SK-N-SH (cell line): Measurements from ENCODE around the gene ARL9. TPM values are rescaled to one million over a fixed set of nuclear protein-coding genes. Genes with fewer than 3 reads are reported as not detected.

ENCODE experiments used
- CTCF ChIA-PET: fragments of 300-600, 350-600 bp; formaldehyde crosslinking; extraction: SDS; loops from one replicate; lab custom pipeline; 2021; lab: Yijun Ruan, JAX
- POLR2A ChIA-PET: fragments of 350-600 bp; sonication (Branson Sonifier 250); formaldehyde crosslinking; extraction: SDS; loops from one replicate; lab custom pipeline; 2020; ENCODE audit warnings: antibody characterized with exemption, inconsistent platforms; lab: Yijun Ruan, JAX
- DNase-seq: peaks from one replicate; pipeline ENCODE4 v3.0.0; 2012
- H2AFZ ChIP-seq: fragments of 200-600 bp; sonication (generic); 2 replicates; pipeline ENCODE4 v1.8.1; 2016; ENCODE audit warnings: antibody characterized with exemption, mild to moderate bottlenecking, low read depth
- H3F3A ChIP-seq: fragments of 200-600 bp; sonication (generic); replicated peaks from 2 replicates; pipeline ENCODE3; 2016; ENCODE audit warnings: antibody characterized with exemption, mild to moderate bottlenecking; ENCODE audit not compliant: insufficient read depth
- H3K27ac ChIP-seq, 2 experiments: fragments of 200-500 bp in 1 of 2; fragments of 200-600 bp in 1 of 2; sonication (Bioruptor generic) in 1 of 2; sonication (generic), shearing (Covaris generic) in 1 of 2; 2 replicates each; pipeline versions ENCODE4 v1.5.1 to v1.6.1; 2014 to 2016; ENCODE audit warnings: low read depth in 2 of 2, inconsistent platforms in 1 of 2, low read length in 1 of 2, mild to moderate bottlenecking in 1 of 2, mixed read lengths in 1 of 2
- H3K27me3 ChIP-seq: fragments of 200-600 bp; sonication (generic), shearing (Covaris generic); 2 replicates; pipeline ENCODE4 v1.6.1; 2016; ENCODE audit warnings: mixed run types; ENCODE audit not compliant: insufficient read depth
- H3K36me3 ChIP-seq, 2 experiments: fragments of 200-500 bp in 1 of 2; fragments of 200-600 bp in 1 of 2; sonication (Bioruptor generic) in 1 of 2; sonication (generic) in 1 of 2; replicated peaks in 1 of 2; 2 replicates each; pipeline versions ENCODE3 to v1.5.1; 2014 to 2016; ENCODE audit warnings: low read length in 1 of 2, mild to moderate bottlenecking in 1 of 2; ENCODE audit not compliant: insufficient read depth in 2 of 2, control insufficient read depth in 1 of 2
- H3K4me1 ChIP-seq, 2 experiments: fragments of 200-500 bp in 1 of 2; fragments of 200-600 bp in 1 of 2; sonication (Bioruptor generic) in 1 of 2; sonication (generic), shearing (Covaris generic) in 1 of 2; 2 replicates each; pipeline versions ENCODE4 v1.5.1 to v1.6.1; 2014 to 2016; ENCODE audit warnings: low read depth in 1 of 2, low read length in 1 of 2, mixed run types in 1 of 2; ENCODE audit not compliant: insufficient read depth in 2 of 2, control insufficient read depth in 1 of 2
- H3K4me2 ChIP-seq: fragments of 200-600 bp; sonication (generic), shearing (Covaris generic); 2 replicates; pipeline ENCODE4 v1.6.1; 2017; ENCODE audit warnings: mixed run types
- H3K4me3 ChIP-seq, 2 experiments: fragments of 200-500 bp in 1 of 2; fragments of 200-600 bp in 1 of 2; sonication (Bioruptor generic) in 1 of 2; sonication (generic), shearing (Covaris generic) in 1 of 2; 2 replicates each; pipeline versions ENCODE4 v1.5.1 to v1.8.1; 2014 to 2016; ENCODE audit warnings: low read depth in 2 of 2, inconsistent platforms in 1 of 2, low read length in 1 of 2, mild to moderate bottlenecking in 1 of 2, mixed read lengths in 1 of 2, moderate library complexity in 1 of 2
- H3K79me2 ChIP-seq: fragments of 200-600 bp; sonication (generic); 2 replicates; pipeline ENCODE4 v1.8.1; 2017; ENCODE audit warnings: mild to moderate bottlenecking; ENCODE audit not compliant: insufficient read depth
- H3K9ac ChIP-seq: fragments of 200-600 bp; sonication (generic); 2 replicates; pipeline ENCODE4 v1.6.1; 2017; ENCODE audit warnings: mixed run types
- H3K9me2 ChIP-seq: fragments of 200-600 bp; sonication (generic); 2 replicates; pipeline ENCODE4 v1.6.1; 2017; ENCODE audit warnings: mixed run types
- H3K9me3 ChIP-seq: fragments of 200-600 bp; sonication (generic); 2 replicates; pipeline ENCODE4 v1.6.1; 2017; ENCODE audit warnings: mixed run types, mild to moderate bottlenecking, moderate library complexity
- H4K20me1 ChIP-seq: fragments of 200-600 bp; sonication (generic); 2 replicates; pipeline ENCODE4 v1.6.1; 2017; ENCODE audit warnings: mild to moderate bottlenecking, mixed run types; ENCODE audit not compliant: insufficient read depth
- CHD2 ChIP-seq: fragments of 150-350 bp; IDR thresholded peaks from 2 replicates; pipeline ENCODE4 v1.6.1; 2018; ENCODE audit warnings: low read length; ENCODE audit not compliant: partially characterized antibody
- EP300 ChIP-seq, 2 experiments: IDR thresholded peaks; 2 replicates each; pipeline versions ENCODE4 v1.4.0 to v1.6.1; 2012; ENCODE audit warnings: borderline replicate concordance in 1 of 2, low read depth in 1 of 2, low read length in 1 of 2
- EZH2phosphoT487 ChIP-seq: fragments of 200-600 bp; sonication (generic); IDR thresholded peaks from 2 replicates; pipeline ENCODE4 v1.6.1; 2017; ENCODE audit warnings: low read depth, mixed run types, mild to moderate bottlenecking, antibody characterized with exemption, moderate library complexity, borderline replicate concordance
- FOXM1 ChIP-seq: IDR thresholded peaks from 2 replicates; pipeline ENCODE4 v1.4.0; 2012; ENCODE audit warnings: low read depth, mild to moderate bottlenecking
- GABPA ChIP-seq: IDR thresholded peaks from 2 replicates; pipeline ENCODE4 v1.4.0; 2012; ENCODE audit warnings: low read depth, mild to moderate bottlenecking
- IRF3 ChIP-seq: fragments of 150-350 bp; IDR thresholded peaks from 2 replicates; pipeline ENCODE4 v1.6.1; 2016; ENCODE audit warnings: mild to moderate bottlenecking, low read depth, low read length
- MEF2A ChIP-seq: IDR thresholded peaks from 2 replicates; pipeline ENCODE4 v1.4.0; 2012; ENCODE audit warnings: low read depth, borderline replicate concordance
- MXI1 ChIP-seq: IDR thresholded peaks from 2 replicates; pipeline ENCODE4 v1.6.1; 2012; ENCODE audit warnings: mild to moderate bottlenecking, low read depth, low read length, improper control_type of control experiment
- NFIC ChIP-seq: IDR thresholded peaks from 2 replicates; pipeline ENCODE4 v1.4.0; 2012; ENCODE audit warnings: borderline replicate concordance
- NRF1 ChIP-seq: IDR thresholded peaks from 2 replicates; pipeline ENCODE4 v1.6.1; 2012; ENCODE audit warnings: low read depth, mild to moderate bottlenecking, low read length
- PBX3 ChIP-seq: IDR thresholded peaks from 2 replicates; pipeline ENCODE4; 2012
- POLR2AphosphoS5 ChIP-seq: IDR thresholded peaks from 2 replicates; pipeline ENCODE4 v1.6.1; 2012; ENCODE audit warnings: low read depth, low read length
- RAD21 ChIP-seq: IDR thresholded peaks from 2 replicates; pipeline ENCODE4 v1.6.1; 2012; ENCODE audit warnings: mild to moderate bottlenecking, low read length
- RCOR1 ChIP-seq: fragments of 150-350 bp; IDR thresholded peaks from 2 replicates; pipeline ENCODE4 v1.6.1; 2017; ENCODE audit warnings: antibody characterized with exemption, low read length
- SMC3 ChIP-seq: IDR thresholded peaks from 2 replicates; pipeline ENCODE4 v1.6.1; 2012; ENCODE audit warnings: low read depth, low read length, improper control_type of control experiment
- TAF1 ChIP-seq: IDR thresholded peaks from 2 replicates; pipeline ENCODE4 v1.6.1; 2012; ENCODE audit warnings: low read depth, mild to moderate bottlenecking, low read length, moderate library complexity, borderline replicate concordance
- TCF12 ChIP-seq: IDR thresholded peaks from 2 replicates; pipeline ENCODE4 v1.4.0; 2012
- YY1 ChIP-seq: IDR thresholded peaks from 2 replicates; pipeline ENCODE4 v1.4.0; 2012; ENCODE audit warnings: low read depth, mild to moderate bottlenecking
- ZBTB33 ChIP-seq: IDR thresholded peaks from 2 replicates; pipeline ENCODE4 v1.4.0; 2012; ENCODE audit warnings: low read depth, borderline replicate concordance
- WGBS: methylation state at CpG from one replicate; pipeline ENCODE4 v1.1.6; 2017; ENCODE audit warnings: low lambda C conversion rate; 5-methylcytosine and 5-hydroxymethylcytosine counted together
- polyA plus RNA-seq, 3 experiments: library from polyadenylated mRNA; depleted of rRNA; stranded (reverse); fragments of >200 nt; gene quantifications; 2 replicates each; pipeline ENCODE4 v1.2.3, GENCODE V29; 2012
- TF ChIP-seq, protein P1 (sequence below): IDR thresholded peaks from 2 replicates; pipeline ENCODE4 v1.4.0; 2012; ENCODE audit warnings: low read depth

The ARL9 gene
- polyA plus RNA-seq, 1 of the 3 experiments (the other 2 are of a cell fraction) = not detected

DNA sequence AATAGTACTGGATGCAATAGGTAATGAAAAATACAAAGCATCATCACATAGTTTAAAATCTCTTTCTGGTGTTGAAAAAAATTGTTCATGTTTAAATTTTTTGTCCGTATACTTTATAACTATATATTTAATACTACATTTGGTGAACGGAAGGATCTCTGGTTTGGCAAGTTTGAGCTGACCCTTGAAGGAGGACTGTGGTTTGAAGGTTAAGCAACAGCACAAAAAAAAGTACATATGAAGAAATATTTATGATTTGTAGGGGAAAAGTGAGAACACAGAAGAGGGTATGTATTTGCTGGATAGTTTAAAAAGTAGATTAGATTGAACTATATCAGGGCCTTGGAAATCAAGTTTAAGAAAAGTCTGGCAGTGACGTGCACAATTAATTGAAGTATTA lies 24.9 kb upstream of the ARL9 start:
- 97% methylated on average over 3 of the region's 3 CpGs for WGBS
- Histone ChIP-seq H3K27me3 (no peaks in the 10 kb centered on the region), H3K9ac (no peak overlapping the region), H4K20me1 (no peaks in the 10 kb centered on the region), H3K4me2 (no peak overlapping the region), H3K4me1 (no peaks in the 10 kb centered on the region), H3K4me3 (no peak overlapping the region), H2AFZ (no peak overlapping the region), H3K9me3 (no peaks in the 10 kb centered on the region), H3K36me3 (peaks cover 72 to 93% of the 10 kb centered on the region in 2 experiments), H3K9me2 (no peaks in the 10 kb centered on the region), H3F3A (peaks cover 4% of the 10 kb centered on the region), H3K27ac (no peak overlapping the region), H3K79me2 (peaks cover 3% of the 10 kb centered on the region; the same call in 1 of the 2 replicates)
- no peak for DNase-seq
- TF ChIP-seq POLR2AphosphoS5 (no peak), MXI1 (no peak), SMC3 (no peak), EP300 (IDR thresholded peaks at IDR 0.05; ENCODE audit: borderline replicate concordance in 1 of 2, low read depth in 1 of 2, low read length in 1 of 2) (no peak), TAF1 (no peak), MEF2A (no peak), ZBTB33 (no peak), CHD2 (no peak), GABPA (no peak), RCOR1 (no peak), RAD21 (no peak), TCF12 (no peak), NRF1 (no peak), FOXM1 (no peak), EZH2phosphoT487 (no peak), NFIC (no peak), YY1 (no peak), IRF3 (no peak), PBX3 (no peak)
- TF ChIP-seq, protein P1, sequence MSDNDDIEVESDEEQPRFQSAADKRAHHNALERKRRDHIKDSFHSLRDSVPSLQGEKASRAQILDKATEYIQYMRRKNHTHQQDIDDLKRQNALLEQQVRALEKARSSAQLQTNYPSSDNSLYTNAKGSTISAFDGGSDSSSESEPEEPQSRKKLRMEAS = no peak
- CTCF ChIA-PET = interaction anchor here (0.6 to 1.1 kb wide), 3 partner anchors 21 to 319 kb away, joined by 3 to 5 read pairs (median 4); no protein-coding TSS in a partner anchor
- POLR2A ChIA-PET = no interaction called here
